GM12801 (cell line): Measurements from ENCODE around the gene AP3B1.

Experiments
- TF ChIP-seq, protein P1 (sequence below): IDR thresholded peaks from one replicate; pipeline ENCODE4 v1.5.1; 2011; ENCODE audit warnings: control low read depth; ENCODE audit not compliant: insufficient read length; ENCODE audit errors: extremely low read depth

AP3B1 gene

DNA sequence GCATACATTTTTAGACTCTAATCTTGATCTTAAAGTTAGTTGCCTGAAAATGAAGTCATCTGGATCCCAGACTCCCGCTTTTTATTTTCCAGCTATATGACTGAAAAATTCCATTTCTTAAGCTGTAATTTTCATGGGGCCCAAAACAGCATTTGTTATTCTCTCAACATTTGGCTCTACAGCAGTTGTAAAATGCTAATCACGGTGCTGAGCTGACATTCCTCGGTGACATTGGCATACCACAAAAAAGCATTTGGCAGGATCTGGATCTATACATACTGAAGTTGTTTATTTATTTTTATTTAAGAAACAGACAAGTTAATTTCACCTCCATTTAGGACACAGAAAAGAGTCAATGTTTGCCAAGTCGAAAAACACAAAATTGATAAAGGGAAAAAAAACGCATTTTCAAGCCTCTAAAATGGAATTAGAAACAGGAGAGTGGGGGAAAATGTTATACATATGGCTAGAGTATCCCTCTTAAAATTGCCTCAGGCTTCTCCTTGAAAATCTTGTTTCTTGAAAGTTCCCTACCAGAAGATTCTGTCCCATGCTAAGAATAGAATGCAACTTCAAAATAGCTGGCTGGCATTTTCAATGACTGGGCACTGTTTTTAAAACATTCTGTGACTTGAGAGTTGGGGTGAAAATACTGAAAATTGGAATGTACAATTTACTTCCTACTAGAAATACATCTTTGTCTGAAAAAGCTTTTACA lies 310.9 kb downstream of the AP3B1 start:
- TF ChIP-seq, protein P1, sequence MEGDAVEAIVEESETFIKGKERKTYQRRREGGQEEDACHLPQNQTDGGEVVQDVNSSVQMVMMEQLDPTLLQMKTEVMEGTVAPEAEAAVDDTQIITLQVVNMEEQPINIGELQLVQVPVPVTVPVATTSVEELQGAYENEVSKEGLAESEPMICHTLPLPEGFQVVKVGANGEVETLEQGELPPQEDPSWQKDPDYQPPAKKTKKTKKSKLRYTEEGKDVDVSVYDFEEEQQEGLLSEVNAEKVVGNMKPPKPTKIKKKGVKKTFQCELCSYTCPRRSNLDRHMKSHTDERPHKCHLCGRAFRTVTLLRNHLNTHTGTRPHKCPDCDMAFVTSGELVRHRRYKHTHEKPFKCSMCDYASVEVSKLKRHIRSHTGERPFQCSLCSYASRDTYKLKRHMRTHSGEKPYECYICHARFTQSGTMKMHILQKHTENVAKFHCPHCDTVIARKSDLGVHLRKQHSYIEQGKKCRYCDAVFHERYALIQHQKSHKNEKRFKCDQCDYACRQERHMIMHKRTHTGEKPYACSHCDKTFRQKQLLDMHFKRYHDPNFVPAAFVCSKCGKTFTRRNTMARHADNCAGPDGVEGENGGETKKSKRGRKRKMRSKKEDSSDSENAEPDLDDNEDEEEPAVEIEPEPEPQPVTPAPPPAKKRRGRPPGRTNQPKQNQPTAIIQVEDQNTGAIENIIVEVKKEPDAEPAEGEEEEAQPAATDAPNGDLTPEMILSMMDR = no peak

DNA sequence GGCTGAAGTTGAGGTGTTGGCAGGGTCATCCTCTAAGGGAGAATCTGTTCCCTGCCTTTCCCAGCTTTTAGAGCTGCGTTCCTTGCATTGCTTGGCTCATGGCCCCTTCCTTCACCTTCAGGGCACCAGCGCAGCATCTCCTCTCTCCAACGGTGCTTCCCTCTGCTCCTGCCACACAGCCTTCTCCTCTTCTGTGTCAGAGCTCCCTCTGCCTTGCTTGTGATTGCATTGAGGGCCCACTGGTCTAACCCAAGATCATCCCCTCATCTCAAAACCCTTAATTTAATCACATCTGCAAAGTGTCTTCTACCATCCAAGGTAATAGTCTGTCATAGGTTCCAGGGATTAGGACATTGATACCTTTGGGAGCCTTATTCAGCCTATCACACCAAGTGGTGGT lies 312.7 kb downstream of the AP3B1 start:
- TF ChIP-seq, protein P1 = no peak

DNA sequence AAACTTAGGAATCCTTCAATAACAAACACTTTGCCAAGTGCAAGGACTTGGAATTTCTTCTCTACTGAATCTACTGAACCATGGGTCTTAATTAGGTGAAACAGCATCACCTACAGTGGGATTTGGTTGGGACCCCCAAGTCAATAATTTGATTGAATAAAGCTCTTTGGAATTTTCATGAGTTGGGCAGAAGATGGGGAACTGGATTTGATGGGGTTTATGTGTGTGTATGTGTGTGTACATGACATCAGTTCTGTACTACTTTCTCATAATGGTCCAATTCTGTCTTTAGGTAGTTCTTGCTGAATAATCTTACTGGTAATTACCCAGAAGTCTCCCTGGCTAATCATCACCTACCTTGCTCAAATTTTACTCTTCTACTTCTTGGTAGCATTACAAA lies 319.9 kb downstream of the AP3B1 start:
- TF ChIP-seq, protein P1 = no peak

DNA sequence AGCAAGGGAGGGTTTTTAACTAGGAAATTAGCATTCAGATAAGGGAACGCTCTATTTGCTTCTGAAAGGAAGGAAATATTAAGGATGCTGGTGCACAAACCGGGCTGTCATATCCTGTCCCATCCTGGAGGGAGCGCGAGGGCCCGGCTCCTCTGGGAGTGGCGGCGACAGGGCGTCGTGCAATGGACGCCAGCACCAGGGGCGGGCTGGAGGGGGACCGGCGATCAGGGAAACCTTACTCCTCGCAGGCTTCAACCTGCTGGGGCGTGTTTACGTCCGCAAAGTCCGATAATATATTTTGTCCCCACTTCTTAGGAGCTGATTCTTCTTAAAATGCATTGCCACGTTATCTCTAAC lies 321.3 kb downstream of the AP3B1 start:
- TF ChIP-seq, protein P1 = no peak

DNA sequence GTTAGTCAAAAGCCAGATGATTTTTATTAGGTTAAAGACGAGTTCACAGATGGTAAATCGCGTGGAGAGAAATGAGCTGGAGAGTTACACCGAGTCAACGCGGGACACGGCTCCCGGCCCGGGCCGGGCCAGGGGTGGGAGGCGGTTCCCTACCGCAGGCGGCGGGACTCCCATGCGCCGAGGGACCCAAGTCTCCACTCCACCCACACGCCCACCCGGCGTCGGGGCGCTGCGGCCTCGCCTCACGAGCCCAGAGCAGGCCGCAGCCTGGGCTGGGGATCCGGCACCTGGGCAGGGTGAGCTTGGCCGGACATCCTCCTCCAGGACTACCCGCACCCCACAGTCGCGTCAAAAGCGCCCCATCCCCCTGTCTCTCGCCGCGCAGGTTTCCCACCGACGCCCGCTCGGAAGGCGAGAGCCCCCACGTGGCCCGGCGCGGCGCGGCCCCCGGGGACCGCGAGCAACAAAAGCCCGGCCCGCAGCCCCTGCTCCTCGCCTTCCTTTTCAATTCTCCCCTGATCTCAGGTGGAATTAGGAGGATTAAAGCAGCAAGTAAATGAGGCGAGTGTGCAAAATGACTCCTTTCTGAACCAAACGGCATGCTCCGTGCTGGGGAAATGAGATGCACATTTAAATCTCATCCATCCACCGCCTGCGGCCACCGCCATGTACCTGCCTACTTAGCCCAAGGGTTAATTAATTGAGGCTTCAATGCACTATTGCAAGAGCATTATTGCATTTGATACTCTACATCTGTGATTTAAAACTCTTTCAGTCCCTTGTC lies 321.8 kb downstream of the AP3B1 start:
- TF ChIP-seq, protein P1 = no peak

DNA sequence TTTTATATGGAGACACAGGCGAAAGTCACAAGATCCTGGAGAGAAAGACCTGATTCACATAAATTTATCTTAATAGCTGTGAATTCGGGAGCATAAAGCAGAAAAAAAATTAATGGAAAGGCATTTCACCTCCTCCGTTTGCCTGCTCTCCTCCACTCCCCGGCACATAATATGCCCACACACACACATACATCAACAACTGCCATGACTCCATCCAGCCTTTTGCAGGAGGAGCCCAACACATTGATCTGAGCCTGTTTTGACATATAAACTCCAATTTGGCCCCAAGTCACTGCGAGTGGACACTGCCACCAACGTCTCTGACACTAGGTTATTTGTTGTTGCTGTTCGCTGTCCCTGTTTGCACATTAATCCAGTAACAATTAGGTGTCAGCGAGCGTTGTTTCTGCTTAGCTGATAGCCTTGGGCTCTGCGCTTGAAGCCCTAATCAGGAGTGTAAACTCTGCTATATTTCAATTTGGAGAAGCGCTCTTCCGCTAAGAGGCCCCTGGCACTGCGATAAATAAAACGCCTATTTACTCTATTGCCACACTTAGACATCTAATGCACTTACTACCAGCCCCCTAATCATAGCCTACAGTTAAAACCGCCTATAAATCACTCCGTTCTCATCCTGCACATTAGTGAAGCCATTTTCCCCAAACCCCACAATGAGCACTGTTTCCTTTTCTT lies 322.6 kb downstream of the AP3B1 start:
- TF ChIP-seq, protein P1 = no peak

DNA sequence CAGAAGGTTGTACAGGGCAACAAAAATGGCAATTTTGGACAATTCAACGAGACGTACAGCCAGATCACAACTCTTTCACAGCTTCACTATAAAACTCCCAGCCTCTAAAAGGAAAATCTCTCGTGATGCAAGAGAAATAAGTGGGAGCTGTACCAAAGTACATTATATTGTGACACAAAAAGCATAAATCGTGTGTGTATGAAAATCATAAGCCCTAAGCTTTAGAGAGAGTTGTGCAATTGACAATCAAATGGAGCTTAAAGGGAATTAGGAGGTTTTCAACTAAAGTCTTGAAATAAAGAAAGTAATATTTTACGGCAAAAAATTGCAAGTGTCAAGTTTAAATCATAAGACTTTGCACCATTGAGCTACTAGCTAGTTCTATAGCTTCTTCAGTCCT lies 323.6 kb downstream of the AP3B1 start:
- TF ChIP-seq, protein P1 = no peak
